CD4-positive, alpha-beta memory T cell (primary cell): ENCODE measurements around the gene POU2F2. TPM values are rescaled to one million over a fixed set of nuclear protein-coding genes. Genes with fewer than 3 reads are reported as not detected.

Experiments used
- CTCF ChIA-PET: fragments of 350-600 bp; sonication (Branson Sonifier 250); formaldehyde crosslinking; loops from one replicate; lab custom pipeline; 2021; ENCODE audit warnings: inconsistent platforms; ENCODE audit not compliant: partially characterized antibody; lab: Charles Lee
- POLR2A ChIA-PET: fragments of 350-600 bp; sonication (Branson Sonifier 250); formaldehyde crosslinking; loops from one replicate; lab custom pipeline; 2021; ENCODE audit not compliant: partially characterized antibody; lab: Charles Lee
- DNase-seq, 5 donors: peaks; one replicate each; pipeline versions ENCODE4 v3.0.0 to v3.0.0-alpha.2; 2020 to 2022; ENCODE audit warnings: mixed read lengths in 1 of 5
- H3K27ac ChIP-seq: one replicate; pipeline ENCODE4 v1.7.0; 2013; ENCODE audit warnings: low read depth, low read length
- H3K27me3 ChIP-seq: 2 replicates; pipeline ENCODE4 v1.7.0; 2013; ENCODE audit warnings: mild to moderate bottlenecking, low read length, moderate library complexity; ENCODE audit not compliant: insufficient read depth
- H3K36me3 ChIP-seq: 2 replicates; pipeline ENCODE4 v1.7.0; 2013; ENCODE audit warnings: mild to moderate bottlenecking, low read length, moderate library complexity; ENCODE audit not compliant: insufficient read depth
- H3K4me1 ChIP-seq: 2 replicates; pipeline ENCODE4 v1.7.0; 2013; ENCODE audit warnings: mild to moderate bottlenecking, low read length, moderate library complexity; ENCODE audit not compliant: insufficient read depth
- H3K4me3 ChIP-seq, 2 donors: one replicate each; pipeline ENCODE4 v1.7.0; 2013; ENCODE audit warnings: low read length in 2 of 2, mild to moderate bottlenecking in 1 of 2
- H3K9me3 ChIP-seq, 2 donors: one replicate each; pipeline ENCODE4 v1.7.0; 2013; ENCODE audit warnings: low read length in 2 of 2, control low read depth in 1 of 2; ENCODE audit not compliant: control insufficient read depth in 1 of 2
- H3K27ac Mint-ChIP-seq, 7 donors: one replicate each; pipeline ENCODE4 v1.8.0; 2020 to 2021; ENCODE audit warnings: mixed read lengths in 7 of 7, mild to moderate bottlenecking in 6 of 7, inconsistent platforms in 3 of 7, moderate library complexity in 3 of 7
- H3K27me3 Mint-ChIP-seq, 2 donors: one replicate each; pipeline ENCODE4 v1.8.0; 2020 to 2021; ENCODE audit warnings: mixed read lengths in 2 of 2
- H3K36me3 Mint-ChIP-seq, 2 donors: one replicate each; pipeline ENCODE4 v1.8.0; 2020 to 2021; ENCODE audit warnings: mixed read lengths in 2 of 2, inconsistent platforms in 1 of 2, mild to moderate bottlenecking in 1 of 2
- H3K4me1 Mint-ChIP-seq, 4 donors: one replicate each; pipeline ENCODE4 v1.8.0; 2020 to 2021; ENCODE audit warnings: mixed read lengths in 4 of 4, mild to moderate bottlenecking in 1 of 4
- H3K4me3 Mint-ChIP-seq, 8 donors: one replicate each; pipeline ENCODE4 v1.8.0; 2020 to 2021; ENCODE audit warnings: mixed read lengths in 8 of 8, mild to moderate bottlenecking in 7 of 8, moderate library complexity in 6 of 8, inconsistent platforms in 3 of 8
- H3K9me3 Mint-ChIP-seq, 8 donors: one replicate each; pipeline ENCODE4 v1.8.0; 2020 to 2021; ENCODE audit warnings: mixed read lengths in 8 of 8, mild to moderate bottlenecking in 5 of 8, inconsistent platforms in 3 of 8, moderate library complexity in 1 of 8
- intact Hi-C: fragments of 100-400 bp; cut with micrococcal nuclease; formaldehyde crosslinking; loops from one replicate; pipeline ENCODE4 v1.15.1; 2023
- polyA plus RNA-seq, 2 donors: library from polyadenylated mRNA; unstranded; fragments of 300-500 nt; fragmentation: Illumina TruSeq; gene quantifications; one replicate each; pipeline ENCODE4 v1.2.3, GENCODE V29; 2021
- total RNA-seq, 2 experiments: library from RNA; stranded (reverse); gene quantifications; one replicate each; pipeline ENCODE4 v1.2.3, GENCODE V29; 2021

Gene POU2F2
- total and polyA plus RNA-seq, 4 experiments from 2014 or later: 3.1 to 69.3 (median 45.6) TPM

GRCh38 chr19:42140125-42140754, 8.0 kb upstream of the POU2F2 start:
- DNase-seq: no peak

DNA sequence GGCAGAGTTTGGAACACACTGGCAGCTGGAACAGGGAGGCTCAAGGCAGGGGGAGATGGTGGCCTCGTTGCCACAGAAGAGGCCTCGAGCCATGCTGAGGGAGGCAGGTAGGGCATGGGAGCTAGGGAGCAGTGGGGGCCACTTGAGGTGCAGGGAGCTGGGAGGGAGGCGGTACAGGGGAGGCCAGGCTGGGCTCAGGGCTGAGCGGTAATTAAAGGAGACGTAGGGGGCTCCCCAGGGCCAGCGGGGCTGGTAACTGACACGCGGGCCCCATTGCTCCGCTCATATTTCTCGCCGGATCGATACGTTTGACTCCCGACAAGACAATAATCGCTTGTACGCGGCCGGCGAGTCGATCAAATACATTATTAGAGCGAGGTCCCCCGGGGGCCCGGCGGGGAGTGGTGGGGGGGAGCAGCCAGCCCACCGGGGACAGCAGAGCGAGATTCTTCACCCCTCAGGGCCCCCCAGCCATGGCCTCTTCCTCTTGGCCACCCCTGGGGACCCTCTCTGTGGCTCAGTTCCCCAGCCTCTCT, 2.4 kb upstream of the POU2F2 start:
- H3K4me3 Mint-ChIP-seq: peak overlapping the region in 1 of 8 donors; percentile 28
- H3K27ac Mint-ChIP-seq: peak overlapping the region in 4 of 7 donors; percentile 30 to 72 (median 46)
- intact Hi-C loops: loop anchor here (5.0 kb wide), 1 partner anchor 288 kb away; no protein-coding TSS in a partner anchor
- POLR2A ChIA-PET: interaction anchor here (1.1 to 4.4 kb wide), 3 partner anchors 12 to 109 kb away, joined by 4 to 58 read pairs (median 33); partner anchors contain the start of gene GSK3A
- Histone ChIP-seq H3K36me3 (no peaks in the 10 kb centered on the region), H3K27me3 (no peaks in the 10 kb centered on the region), H3K4me1 (peaks cover 59% of the 10 kb centered on the region), H3K27ac (no peak overlapping the region), H3K4me3 (no peak overlapping the region), H3K9me3 (no peaks in the 10 kb centered on the region)
- no peak for DNase-seq
- H3K4me1 Mint-ChIP-seq: peaks cover 34 to 73% (median 48%) of the 10 kb centered on the region in 4 donors
- no peaks in the 10 kb centered on the region for H3K9me3 Mint-ChIP-seq
- CTCF ChIA-PET: interaction anchor here (1.0 to 3.4 kb wide), 9 partner anchors 11 to 109 kb away, joined by 3 to 46 read pairs (median 10); partner anchors contain the start of gene GSK3A
- peaks cover 16 to 23% of the 10 kb centered on the region in 2 donors for H3K36me3 Mint-ChIP-seq
- no peaks in the 10 kb centered on the region for H3K27me3 Mint-ChIP-seq

More at GRCh38 chr19:42140125-42140754, 8.0 kb upstream of the POU2F2 start:
- Mint-ChIP-seq H3K27me3 (no peaks in the 10 kb centered on the region), H3K9me3 (no peaks in the 10 kb centered on the region), H3K4me3 (no peak overlapping the region), H3K27ac (no peak overlapping the region), H3K36me3 (peaks cover 12 to 23% of the 10 kb centered on the region in 2 donors), H3K4me1 (peaks cover 8 to 20% (median 11%) of the 10 kb centered on the region in 4 donors)
- Histone ChIP-seq H3K4me3 (no peak overlapping the region), H3K27ac (no peak overlapping the region), H3K27me3 (no peaks in the 10 kb centered on the region), H3K9me3 (no peaks in the 10 kb centered on the region), H3K36me3 (no peaks in the 10 kb centered on the region), H3K4me1 (peaks cover 12% of the 10 kb centered on the region)
- POLR2A ChIA-PET: interaction anchor here (0.6 to 1.2 kb wide), 3 partner anchors 18 to 102 kb away, joined by 3 read pairs; partner anchors contain the start of gene GSK3A
- CTCF ChIA-PET: interaction anchor here (0.7 to 1.7 kb wide), 6 partner anchors 16 to 261 kb away, joined by 3 to 6 read pairs (median 3); no protein-coding TSS in a partner anchor
- intact Hi-C loops: no loop called here

GRCh38 chr19:42132851-42133528, 744 bp upstream of the POU2F2 start:
- H3K36me3 Mint-ChIP-seq: peaks cover 6 to 21% of the 10 kb centered on the region in 2 donors
- peak; percentile 79 to 91 (median 84) for DNase-seq
- Histone ChIP-seq H3K9me3 (no peaks in the 10 kb centered on the region), H3K27ac (peak overlapping the region; percentile 74), H3K27me3 (no peaks in the 10 kb centered on the region), H3K36me3 (no peaks in the 10 kb centered on the region), H3K4me1 (peaks cover 71% of the 10 kb centered on the region), H3K4me3 (peak overlapping the region; percentile 43 to 97)
- H3K9me3 Mint-ChIP-seq: no peaks in the 10 kb centered on the region
- peak overlapping the region; percentile 87 to 96 (median 92) for H3K4me3 Mint-ChIP-seq
- peaks cover 39 to 87% (median 59%) of the 10 kb centered on the region in 4 donors for H3K4me1 Mint-ChIP-seq
- peak overlapping the region; percentile 84 to 99 (median 88) for H3K27ac Mint-ChIP-seq
- intact Hi-C loops: loop anchor here (1.0 to 5.0 kb wide), 13 partner anchors 12 to 289 kb away; partner anchors contain the start of genes DEDD2 and MEGF8
- ChIA-PET CTCF (interaction anchor here (0.7 to 3.4 kb wide), 39 partner anchors 9 to 308 kb away, joined by 3 to 48 read pairs (median 5); partner anchors contain the start of genes DEDD2, GSK3A, PAFAH1B3 and PRR19), POLR2A (interaction anchor here (0.9 to 4.4 kb wide), 19 partner anchors 10 to 170 kb away, joined by 3 to 58 read pairs (median 6); partner anchors contain the start of genes GSK3A and PAFAH1B3)
- no peaks in the 10 kb centered on the region for H3K27me3 Mint-ChIP-seq

- peak overlapping the region; percentile 43 to 97 for H3K4me3 ChIP-seq
- H3K27ac ChIP-seq: peak overlapping the region; percentile 74
- H3K9me3 Mint-ChIP-seq: no peaks in the 10 kb centered on the region
- peak overlapping the region; percentile 87 to 96 (median 91) for H3K4me3 Mint-ChIP-seq
- POLR2A ChIA-PET: interaction anchor here (1.2 to 4.4 kb wide), 11 partner anchors 9 to 292 kb away, joined by 3 to 58 read pairs (median 9); partner anchors contain the start of genes GSK3A and PAFAH1B3
- peaks cover 0 to 19% of the 10 kb centered on the region in 2 donors for H3K36me3 Mint-ChIP-seq
- peaks cover 72% of the 10 kb centered on the region for H3K4me1 ChIP-seq
- peaks cover 45 to 84% (median 65%) of the 10 kb centered on the region in 4 donors for H3K4me1 Mint-ChIP-seq
- H3K36me3 ChIP-seq: no peaks in the 10 kb centered on the region
- no peaks in the 10 kb centered on the region for H3K9me3 ChIP-seq
- DNase-seq: no peak
- H3K27me3 ChIP-seq: no peaks in the 10 kb centered on the region
- H3K27ac Mint-ChIP-seq: peak overlapping the region; percentile 76 to 99 (median 88)
- CTCF ChIA-PET: interaction anchor here (1.0 to 3.4 kb wide), 9 partner anchors 10 to 302 kb away, joined by 3 to 48 read pairs (median 11); partner anchors contain the start of genes GSK3A and ZNF526
- no peaks in the 10 kb centered on the region for H3K27me3 Mint-ChIP-seq
- intact Hi-C loops: loop anchor here (1.0 to 5.0 kb wide), 8 partner anchors 10 to 291 kb away; partner anchors contain the start of genes DEDD2 and MEGF8
These were observed 857 bp downstream of the POU2F2 start for GRCh38 chr19:42131149-42132029.

GRCh38 chr19:42130254-42130573, 2.0 kb downstream of the POU2F2 start:
- Histone ChIP-seq H3K27me3 (no peaks in the 10 kb centered on the region), H3K4me3 (peak overlapping the region in 1 of 2 donors; percentile 33), H3K9me3 (no peaks in the 10 kb centered on the region), H3K27ac (peak overlapping the region; percentile 20), H3K4me1 (peaks cover 66% of the 10 kb centered on the region), H3K36me3 (no peaks in the 10 kb centered on the region)
- Mint-ChIP-seq H3K36me3 (peaks cover 0 to 20% of the 10 kb centered on the region in 2 donors), H3K27me3 (no peaks in the 10 kb centered on the region), H3K4me3 (peak overlapping the region; percentile 27 to 80 (median 66)), H3K4me1 (peaks cover 41 to 81% (median 66%) of the 10 kb centered on the region in 4 donors), H3K27ac (peak overlapping the region; percentile 62 to 90 (median 84)), H3K9me3 (no peaks in the 10 kb centered on the region)
- ChIA-PET POLR2A (no interaction called here), CTCF (no interaction called here)
- intact Hi-C loops: loop anchor here (5.0 kb wide), 1 partner anchor 292 kb away; no protein-coding TSS in a partner anchor
- DNase-seq: no peak
